Loucy (cell line): Measurements from ENCODE around the gene UBXN7.

Experiments used
- EZH2phosphoT487 ChIP-seq: fragments of 200-600 bp; IDR thresholded peaks from 2 replicates; pipeline ENCODE4 v1.6.1; 2018; ENCODE audit warnings: antibody characterized with exemption, mild to moderate bottlenecking, moderate library complexity, borderline replicate concordance
- TF ChIP-seq, protein P1 (sequence below): fragments of 200-600 bp; sonication (generic); conservative IDR thresholded peaks from 2 replicates; pipeline ENCODE4 v1.5.1; 2014; ENCODE audit warnings: mild to moderate bottlenecking, antibody characterized with exemption, low read length

- TF ChIP-seq, protein P1, sequence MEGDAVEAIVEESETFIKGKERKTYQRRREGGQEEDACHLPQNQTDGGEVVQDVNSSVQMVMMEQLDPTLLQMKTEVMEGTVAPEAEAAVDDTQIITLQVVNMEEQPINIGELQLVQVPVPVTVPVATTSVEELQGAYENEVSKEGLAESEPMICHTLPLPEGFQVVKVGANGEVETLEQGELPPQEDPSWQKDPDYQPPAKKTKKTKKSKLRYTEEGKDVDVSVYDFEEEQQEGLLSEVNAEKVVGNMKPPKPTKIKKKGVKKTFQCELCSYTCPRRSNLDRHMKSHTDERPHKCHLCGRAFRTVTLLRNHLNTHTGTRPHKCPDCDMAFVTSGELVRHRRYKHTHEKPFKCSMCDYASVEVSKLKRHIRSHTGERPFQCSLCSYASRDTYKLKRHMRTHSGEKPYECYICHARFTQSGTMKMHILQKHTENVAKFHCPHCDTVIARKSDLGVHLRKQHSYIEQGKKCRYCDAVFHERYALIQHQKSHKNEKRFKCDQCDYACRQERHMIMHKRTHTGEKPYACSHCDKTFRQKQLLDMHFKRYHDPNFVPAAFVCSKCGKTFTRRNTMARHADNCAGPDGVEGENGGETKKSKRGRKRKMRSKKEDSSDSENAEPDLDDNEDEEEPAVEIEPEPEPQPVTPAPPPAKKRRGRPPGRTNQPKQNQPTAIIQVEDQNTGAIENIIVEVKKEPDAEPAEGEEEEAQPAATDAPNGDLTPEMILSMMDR: no peak
- no peak for TF ChIP-seq EZH2phosphoT487
These were observed 96.7 kb downstream of the UBXN7 start for GRCh38 chr3:196335503-196335948.
